ENCODE results near the gene LRFN2. TPM values are rescaled to one million over a fixed set of nuclear protein-coding genes. Genes with fewer than 3 reads are reported as not detected.

LRFN2 gene
- total and polyA plus RNA-seq, 2 donors (not counting 1 experiment from before 2014, with no cell fraction given) = not detected

DNA sequence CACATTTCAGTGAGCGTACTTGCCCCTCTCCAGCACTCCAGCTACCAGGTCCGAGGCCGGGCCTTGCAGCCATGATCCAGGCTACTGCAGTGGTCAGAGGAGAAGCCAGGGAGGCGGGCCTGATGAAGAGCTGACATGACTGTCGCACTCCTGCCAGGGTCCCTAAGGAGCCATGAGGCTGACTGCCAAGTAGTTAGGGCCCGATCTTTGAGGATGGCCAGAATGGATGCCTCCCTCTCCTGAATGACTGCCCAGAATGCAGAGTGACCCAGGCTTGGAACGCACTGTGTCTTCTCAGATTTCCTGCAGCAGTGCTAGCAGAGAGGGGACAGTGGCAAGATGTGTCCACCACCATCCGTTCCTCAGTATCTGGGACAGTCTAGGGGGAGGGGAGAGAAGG, 24.7 kb upstream of the LRFN2 start:
- Histone ChIP-seq H3K27ac (ENCODE audit: low read length in 2 of 2) (no peak overlapping the region), H2AFZ (ENCODE audit: insufficient read depth, low read depth, low read length, poor library complexity, severe bottlenecking) (no peak overlapping the region), H3K4me3 (ENCODE audit: control extremely low read depth in 1 of 5, extremely low read depth in 1 of 5, insufficient read depth in 1 of 5, low read depth in 2 of 5, low read length in 4 of 5) (no peak overlapping the region), H3K9me3 (ENCODE audit: control extremely low read depth in 1 of 3, control insufficient read depth in 2 of 3, insufficient read depth in 1 of 3, low read length in 2 of 3) (no peaks in the 10 kb centered on the region), H3K27me3 (replicated peaks in 1 of 4; ENCODE audit: control extremely low read depth in 1 of 4, control insufficient read depth in 3 of 4, insufficient read depth in 4 of 4, low read length in 3 of 4) (peaks cover 0 to 4% (median 0%) of the 10 kb centered on the region in 4 experiments), H3K9ac (ENCODE audit: low read length) (no peak overlapping the region), H3K79me2 (ENCODE audit: control insufficient read depth, insufficient read depth, low read length) (no peaks in the 10 kb centered on the region), H3K4me1 (ENCODE audit: control insufficient read depth in 2 of 2, insufficient read depth in 2 of 2, low read length in 2 of 2) (no peaks in the 10 kb centered on the region), H3K36me3 (replicated peaks in 1 of 2; ENCODE audit: control extremely low read depth in 1 of 2, control insufficient read depth in 1 of 2, extremely low read depth in 1 of 2, insufficient read depth in 2 of 2, low read length in 1 of 2) (no peaks in the 10 kb centered on the region), H4K20me1 (ENCODE audit: control insufficient read depth, insufficient read depth, low read length, poor library complexity, severe bottlenecking) (no peaks in the 10 kb centered on the region), H3K4me2 (replicated peaks; ENCODE audit: low read depth, low read length, poor library complexity, severe bottlenecking) (no peak overlapping the region)
- Mint-ChIP-seq H3K27me3 (peaks cover 34% of the 10 kb centered on the region), H3K4me1 (no peaks in the 10 kb centered on the region), H3K4me3 (no peak overlapping the region), H3K9me3 (ENCODE audit: insufficient read depth) (no peaks in the 10 kb centered on the region), H3K27ac (no peak overlapping the region)
- no peak for DNase-seq
- WGBS (ENCODE audit: insufficient coverage) = 86% methylated on average over 8 of the region's 8 CpGs
- ChIA-PET POLR2A (no interaction called here), CTCF (no interaction called here)
- intact Hi-C loops (cut with micrococcal nuclease) = no loop called here
- ATAC-seq (ENCODE audit: low read depth) = no peak
- TF ChIP-seq, protein P1, sequence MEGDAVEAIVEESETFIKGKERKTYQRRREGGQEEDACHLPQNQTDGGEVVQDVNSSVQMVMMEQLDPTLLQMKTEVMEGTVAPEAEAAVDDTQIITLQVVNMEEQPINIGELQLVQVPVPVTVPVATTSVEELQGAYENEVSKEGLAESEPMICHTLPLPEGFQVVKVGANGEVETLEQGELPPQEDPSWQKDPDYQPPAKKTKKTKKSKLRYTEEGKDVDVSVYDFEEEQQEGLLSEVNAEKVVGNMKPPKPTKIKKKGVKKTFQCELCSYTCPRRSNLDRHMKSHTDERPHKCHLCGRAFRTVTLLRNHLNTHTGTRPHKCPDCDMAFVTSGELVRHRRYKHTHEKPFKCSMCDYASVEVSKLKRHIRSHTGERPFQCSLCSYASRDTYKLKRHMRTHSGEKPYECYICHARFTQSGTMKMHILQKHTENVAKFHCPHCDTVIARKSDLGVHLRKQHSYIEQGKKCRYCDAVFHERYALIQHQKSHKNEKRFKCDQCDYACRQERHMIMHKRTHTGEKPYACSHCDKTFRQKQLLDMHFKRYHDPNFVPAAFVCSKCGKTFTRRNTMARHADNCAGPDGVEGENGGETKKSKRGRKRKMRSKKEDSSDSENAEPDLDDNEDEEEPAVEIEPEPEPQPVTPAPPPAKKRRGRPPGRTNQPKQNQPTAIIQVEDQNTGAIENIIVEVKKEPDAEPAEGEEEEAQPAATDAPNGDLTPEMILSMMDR (IDR thresholded peaks at IDR 0.05) = no peak
- TF ChIP-seq EZH2 (IDR thresholded peaks at IDR 0.05; ENCODE audit: borderline replicate concordance, insufficient read depth, low read depth, low read length, poor library complexity, severe bottlenecking) = no peak

DNA sequence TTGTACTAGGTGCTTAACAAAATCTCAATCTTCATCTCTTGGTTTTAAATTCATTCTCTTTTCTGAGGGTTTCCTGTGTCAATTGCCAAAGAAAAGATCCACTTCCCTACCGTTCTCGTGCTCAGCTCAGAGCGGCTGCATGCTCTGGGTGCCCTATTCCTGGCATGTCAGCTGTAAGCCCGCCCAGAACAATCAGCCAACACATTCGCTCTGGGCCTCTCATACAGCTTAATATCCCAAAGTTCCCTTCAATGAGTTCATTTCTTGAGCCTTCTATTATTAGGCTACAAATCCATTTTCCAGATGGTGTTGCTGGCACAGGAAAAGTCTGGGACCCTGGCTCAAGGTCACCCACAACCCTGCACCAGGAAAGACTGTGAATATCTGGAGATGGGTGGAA, 24.3 kb upstream of the LRFN2 start:
- H3K36me3 ChIP-seq (replicated peaks in 1 of 2; ENCODE audit: control extremely low read depth in 1 of 2, control insufficient read depth in 1 of 2, extremely low read depth in 1 of 2, insufficient read depth in 2 of 2, low read length in 1 of 2) = no peaks in the 10 kb centered on the region
- 80% methylated on average over 5 of the region's 5 CpGs for WGBS (ENCODE audit: insufficient coverage)
- peaks cover 0 to 4% (median 0%) of the 10 kb centered on the region in 4 experiments for H3K27me3 ChIP-seq (replicated peaks in 1 of 4; ENCODE audit: control extremely low read depth in 1 of 4, control insufficient read depth in 3 of 4, insufficient read depth in 4 of 4, low read length in 3 of 4)
- DNase-seq = no peak
- Mint-ChIP-seq H3K4me1 (no peaks in the 10 kb centered on the region), H3K27me3 (peaks cover 32% of the 10 kb centered on the region), H3K4me3 (no peak overlapping the region), H3K27ac (no peak overlapping the region), H3K9me3 (ENCODE audit: insufficient read depth) (no peaks in the 10 kb centered on the region)
- no peaks in the 10 kb centered on the region for H4K20me1 ChIP-seq (ENCODE audit: control insufficient read depth, insufficient read depth, low read length, poor library complexity, severe bottlenecking)
- H3K79me2 ChIP-seq (ENCODE audit: control insufficient read depth, insufficient read depth, low read length) = no peaks in the 10 kb centered on the region
- CTCF ChIA-PET = no interaction called here
- no peak for TF ChIP-seq EZH2 (IDR thresholded peaks at IDR 0.05; ENCODE audit: borderline replicate concordance, insufficient read depth, low read depth, low read length, poor library complexity, severe bottlenecking)
- TF ChIP-seq, protein P1 (IDR thresholded peaks at IDR 0.05) = no peak
- H3K4me1 ChIP-seq (ENCODE audit: control insufficient read depth in 2 of 2, insufficient read depth in 2 of 2, low read length in 2 of 2) = no peaks in the 10 kb centered on the region
- no peaks in the 10 kb centered on the region for H3K9me3 ChIP-seq (ENCODE audit: control extremely low read depth in 1 of 3, control insufficient read depth in 2 of 3, insufficient read depth in 1 of 3, low read length in 2 of 3)
- no peak overlapping the region for H3K9ac ChIP-seq (ENCODE audit: low read length)
- no peak overlapping the region for H3K4me3 ChIP-seq (ENCODE audit: control extremely low read depth in 1 of 5, extremely low read depth in 1 of 5, insufficient read depth in 1 of 5, low read depth in 2 of 5, low read length in 4 of 5)
- H2AFZ ChIP-seq (ENCODE audit: insufficient read depth, low read depth, low read length, poor library complexity, severe bottlenecking) = no peak overlapping the region
- no peak for ATAC-seq (ENCODE audit: low read depth)
- no peak overlapping the region for H3K27ac ChIP-seq (ENCODE audit: low read length in 2 of 2)
- POLR2A ChIA-PET = no interaction called here
- H3K4me2 ChIP-seq (replicated peaks; ENCODE audit: low read depth, low read length, poor library complexity, severe bottlenecking) = no peak overlapping the region
- intact Hi-C loops (cut with micrococcal nuclease) = no loop called here
